HG03060 (cell line): ENCODE results near the gene CCDC85C.

Experiments
- ATAC-seq: cut with Tn5 transposase; IDR thresholded peaks from one replicate; pipeline ENCODE4 v1.9.1; 2021; ENCODE audit warnings: low read depth, moderate number of reproducible peaks; ENCODE audit not compliant: unreplicated experiment

CCDC85C gene

DNA sequence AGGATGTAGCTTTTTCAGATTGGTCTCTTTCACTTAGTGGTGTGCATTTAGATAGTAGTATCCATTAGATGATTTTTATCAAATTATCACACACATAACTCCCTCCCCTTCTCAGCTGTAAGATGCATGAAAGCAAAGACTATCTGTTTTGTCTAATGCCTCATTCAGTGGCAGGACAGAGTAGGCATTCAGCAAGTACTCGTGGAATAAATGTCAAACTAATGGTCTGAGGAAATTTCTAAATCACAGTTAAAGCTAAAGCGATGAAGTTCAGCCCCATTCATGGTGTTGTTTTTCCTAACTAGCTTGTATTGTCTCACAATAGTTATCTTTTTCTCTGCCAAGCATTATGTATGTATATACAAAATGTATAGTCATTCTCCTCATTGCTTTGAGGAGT, 106.7 kb downstream of the CCDC85C start:
- no peak for ATAC-seq

DNA sequence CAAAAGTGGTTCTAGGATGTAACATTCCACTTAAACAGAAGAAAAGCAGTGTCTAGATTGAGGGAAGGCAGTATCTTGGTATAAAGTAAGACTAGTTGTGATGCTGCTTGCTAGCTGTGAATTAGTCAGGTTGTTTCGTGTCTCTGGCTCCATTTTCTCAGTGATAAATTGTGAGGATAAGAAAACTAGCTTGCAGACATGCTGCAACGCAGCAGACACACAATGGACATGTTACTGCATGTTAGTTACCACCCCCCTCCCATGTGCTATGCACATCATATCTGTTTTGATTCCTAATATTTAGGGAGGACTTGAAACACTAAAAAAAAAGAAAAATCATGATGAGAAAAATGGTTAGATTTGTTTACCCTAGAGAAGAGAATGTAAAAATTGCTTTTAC, 119.9 kb downstream of the CCDC85C start:
- ATAC-seq, result no peak

DNA sequence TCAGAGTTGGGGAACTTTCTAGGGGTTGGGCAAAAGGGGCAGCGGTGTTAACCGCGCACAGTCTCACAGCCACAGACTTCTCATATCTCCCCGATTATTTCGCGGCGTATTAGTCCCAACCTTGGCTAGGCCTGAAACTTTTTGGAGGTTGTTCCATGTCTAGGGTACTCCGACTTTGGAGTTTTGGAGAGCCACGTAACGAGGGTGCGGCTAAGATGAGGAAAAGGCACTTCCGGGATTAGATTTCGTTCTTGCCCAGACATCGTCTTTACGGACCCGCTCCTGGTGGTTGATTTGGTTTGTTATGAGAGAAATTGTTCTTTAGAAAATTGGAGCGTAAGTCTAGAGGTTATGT, 122.3 kb downstream of the CCDC85C start:
- no peak for ATAC-seq

DNA sequence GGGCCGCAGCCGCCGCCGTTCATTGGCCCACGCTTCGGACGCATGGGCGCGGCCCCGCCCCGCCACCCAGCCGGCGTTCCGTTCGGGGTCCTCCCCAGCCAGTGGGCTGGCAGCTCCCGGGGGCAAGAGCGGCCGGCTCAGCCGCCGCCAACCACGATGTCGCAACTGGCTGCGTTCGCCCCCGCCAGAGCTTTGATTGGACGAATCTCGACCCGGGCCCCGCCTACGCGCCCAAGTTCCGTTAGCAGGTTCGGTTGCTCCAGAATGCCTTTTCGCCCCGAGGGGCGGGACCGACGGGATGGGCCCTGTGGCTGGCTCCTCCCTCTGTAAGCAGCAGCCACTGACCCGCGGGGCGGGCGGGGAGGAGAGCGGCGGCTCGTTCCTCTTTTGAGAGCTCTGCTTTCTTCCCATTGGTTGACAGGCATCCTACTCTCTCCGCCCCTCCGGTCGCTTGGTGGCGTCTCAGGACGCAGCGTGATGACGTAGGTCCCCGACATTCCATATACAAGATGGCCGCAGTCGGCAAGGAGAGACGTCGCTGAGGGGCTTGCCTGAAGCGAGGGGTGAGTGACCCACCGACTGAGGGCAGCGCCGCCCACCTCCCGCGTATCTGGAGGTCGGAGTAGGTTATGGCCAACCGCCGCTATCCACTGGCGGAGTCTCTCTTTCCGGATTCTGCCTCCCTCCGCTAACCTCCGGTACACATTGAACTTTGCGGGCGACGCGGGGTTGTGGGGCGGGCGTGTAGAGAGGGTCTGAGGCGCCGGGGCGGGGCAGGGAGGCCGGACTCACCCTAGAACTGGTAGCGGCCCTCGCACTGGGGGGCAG, 122.9 kb downstream of the CCDC85C start, which contains the start of gene CCNK:
CCNK (plus strand) TSS at position 493 of the 828 bp plus-strand sequence. CDS start 11,269 bp downstream, outside the sequence.
- ATAC-seq, result peak; percentile 89

DNA sequence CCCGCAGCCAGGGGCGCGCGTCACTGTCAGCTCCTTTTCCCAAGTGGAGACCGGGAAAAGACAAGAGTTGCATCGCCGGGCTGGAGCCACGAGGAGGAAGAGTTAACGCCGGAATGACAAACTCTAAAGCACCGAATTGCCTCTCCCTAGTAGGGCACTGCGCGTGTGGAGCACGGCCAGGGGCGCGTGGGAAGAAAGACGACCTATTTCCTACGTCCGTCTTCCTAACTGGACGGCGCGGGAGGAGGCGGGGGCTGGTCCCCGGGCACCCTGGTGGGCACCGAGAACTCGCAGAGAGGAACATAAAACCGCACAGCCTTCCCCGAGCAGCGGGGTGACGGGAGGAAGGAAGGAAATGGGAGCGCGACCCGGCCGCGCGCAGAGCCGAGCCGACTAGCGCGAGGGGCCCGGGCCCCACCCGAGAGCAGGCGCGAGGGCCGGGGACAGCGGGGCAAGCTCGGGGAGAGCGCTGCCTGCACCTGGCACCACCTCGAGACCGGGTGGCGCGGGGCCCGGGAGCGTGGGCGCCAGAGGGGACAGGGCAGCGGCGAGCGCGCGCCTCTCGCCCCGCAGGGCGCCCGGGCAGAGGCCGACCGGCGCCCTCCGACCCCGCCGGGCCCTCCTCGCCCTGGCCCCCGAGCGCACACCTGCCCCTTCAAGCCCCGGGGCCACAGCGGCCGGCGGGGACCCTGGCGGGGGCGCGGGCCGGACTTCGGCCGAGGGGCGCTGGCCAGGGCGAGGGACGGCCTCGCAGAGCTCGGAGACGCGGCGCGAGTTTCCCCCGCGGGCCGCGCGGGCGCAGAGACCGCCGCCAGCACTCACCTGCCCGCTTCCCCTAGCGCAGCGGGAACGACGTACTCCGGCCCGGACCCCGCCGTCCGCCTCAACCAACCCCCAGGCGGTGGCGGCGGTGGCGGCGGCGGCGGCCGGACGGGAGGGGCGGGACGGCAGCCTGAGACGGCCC, 123.8 kb downstream of the CCDC85C start, which contains the start of gene SETD3:
SETD3 (minus strand) TSS at position 954 of the 964 bp plus-strand sequence. CDS start 15,054 bp downstream, outside the sequence.
- no peak for ATAC-seq

- ATAC-seq, result no peak
Measured at GRCh38 chr14:99479160-99479905, 124.7 kb downstream of the CCDC85C start.

GRCh38 chr14:99478128-99478527, 125.9 kb downstream of the CCDC85C start:
- no peak for ATAC-seq

DNA sequence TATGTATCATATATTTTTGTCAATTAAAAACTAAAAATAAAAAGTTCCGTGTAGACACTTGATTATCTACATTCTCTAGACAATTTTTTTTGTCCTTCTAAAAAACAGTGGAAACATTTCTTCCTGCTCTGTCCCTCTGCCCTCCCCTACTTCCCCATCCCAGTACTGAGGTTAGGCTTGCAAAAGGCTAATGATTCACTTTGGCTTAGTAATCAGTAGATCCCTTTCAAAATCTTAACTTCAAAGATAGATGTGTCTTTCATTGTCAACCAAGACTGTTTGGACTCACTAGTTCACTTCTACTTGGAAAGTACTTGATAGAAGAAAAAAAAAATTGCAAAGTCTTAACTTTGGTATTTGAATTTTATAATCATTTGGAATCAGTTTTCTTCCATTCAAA, 127.1 kb downstream of the CCDC85C start:
- ATAC-seq, result no peak

GRCh38 chr14:99475660-99476059, 128.3 kb downstream of the CCDC85C start:
- no peak for ATAC-seq

DNA sequence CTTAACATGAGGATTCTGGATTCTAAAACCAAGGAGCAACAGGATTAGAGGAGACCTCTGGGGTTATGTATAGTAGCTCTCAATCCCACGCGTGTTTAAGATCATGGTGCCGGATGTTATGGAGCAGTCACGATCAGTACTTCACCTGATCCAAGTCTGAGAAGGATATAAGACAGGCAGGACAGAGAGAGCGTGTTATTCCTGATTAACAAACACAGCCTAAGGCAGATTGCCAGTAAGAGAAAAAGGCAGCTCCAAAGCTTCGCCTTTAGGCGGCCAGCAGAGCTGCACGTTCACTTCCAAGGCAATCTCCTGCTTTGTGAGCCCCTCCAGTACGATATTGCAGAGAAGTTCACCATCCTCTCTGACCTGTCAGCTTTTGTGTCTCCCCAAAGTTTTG, 128.8 kb downstream of the CCDC85C start:
- no peak for ATAC-seq

DNA sequence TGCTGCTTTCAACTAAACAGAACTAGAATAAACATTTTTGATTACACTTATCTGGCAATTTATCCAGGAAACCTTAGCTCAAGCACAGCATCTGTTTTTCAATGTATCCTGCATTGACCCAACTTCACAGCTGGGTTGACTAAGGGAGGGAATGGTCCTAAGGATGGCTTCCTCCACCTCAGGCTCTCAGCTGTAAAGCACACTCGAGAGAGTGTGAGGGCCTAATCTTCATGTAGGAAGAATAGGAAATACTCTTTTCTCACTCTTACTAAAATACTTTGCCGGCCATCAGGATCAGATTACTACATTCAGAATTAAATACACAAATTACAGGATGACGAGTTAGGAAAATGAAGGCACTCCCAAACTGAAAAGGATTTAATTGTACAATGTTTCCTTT, 130.5 kb downstream of the CCDC85C start:
- ATAC-seq, result no peak

DNA sequence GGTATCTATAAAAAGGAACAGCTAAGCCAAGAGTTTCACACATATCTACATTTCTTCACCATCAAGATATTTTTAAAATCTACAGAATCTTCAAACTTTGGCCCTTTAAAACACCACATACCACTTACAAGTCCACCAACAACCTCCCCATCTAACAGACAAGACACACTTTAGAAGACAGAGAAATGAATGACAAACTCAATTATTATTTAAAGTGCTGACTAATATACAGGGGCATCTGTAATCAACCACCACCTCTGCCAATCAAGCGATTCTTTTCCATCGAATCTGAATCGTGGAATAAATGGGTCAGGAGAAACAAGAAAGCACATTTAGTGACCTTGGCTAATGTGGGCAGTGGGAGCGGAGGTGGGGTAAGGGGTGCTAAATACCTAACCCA, 131.1 kb downstream of the CCDC85C start:
- ATAC-seq, result no peak

DNA sequence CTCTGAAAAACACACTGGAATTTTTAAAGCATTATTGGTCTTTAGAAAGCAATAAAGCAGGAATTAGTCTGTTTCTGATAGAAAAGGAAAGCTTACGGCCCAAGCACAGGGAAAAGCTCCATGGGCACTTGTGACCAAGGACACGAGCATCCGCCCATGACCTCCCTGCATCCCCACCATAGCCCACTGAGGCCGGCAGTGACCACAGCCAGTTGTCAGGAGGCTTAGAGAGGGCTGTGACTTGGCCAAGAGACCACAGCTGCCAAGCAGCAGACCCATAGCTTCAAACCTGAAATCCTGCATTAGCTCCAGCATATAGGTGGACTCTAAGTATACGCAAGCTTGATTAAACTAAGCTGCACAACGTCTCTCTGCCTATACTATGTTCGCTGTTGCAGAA, 132.3 kb downstream of the CCDC85C start:
- no peak for ATAC-seq

DNA sequence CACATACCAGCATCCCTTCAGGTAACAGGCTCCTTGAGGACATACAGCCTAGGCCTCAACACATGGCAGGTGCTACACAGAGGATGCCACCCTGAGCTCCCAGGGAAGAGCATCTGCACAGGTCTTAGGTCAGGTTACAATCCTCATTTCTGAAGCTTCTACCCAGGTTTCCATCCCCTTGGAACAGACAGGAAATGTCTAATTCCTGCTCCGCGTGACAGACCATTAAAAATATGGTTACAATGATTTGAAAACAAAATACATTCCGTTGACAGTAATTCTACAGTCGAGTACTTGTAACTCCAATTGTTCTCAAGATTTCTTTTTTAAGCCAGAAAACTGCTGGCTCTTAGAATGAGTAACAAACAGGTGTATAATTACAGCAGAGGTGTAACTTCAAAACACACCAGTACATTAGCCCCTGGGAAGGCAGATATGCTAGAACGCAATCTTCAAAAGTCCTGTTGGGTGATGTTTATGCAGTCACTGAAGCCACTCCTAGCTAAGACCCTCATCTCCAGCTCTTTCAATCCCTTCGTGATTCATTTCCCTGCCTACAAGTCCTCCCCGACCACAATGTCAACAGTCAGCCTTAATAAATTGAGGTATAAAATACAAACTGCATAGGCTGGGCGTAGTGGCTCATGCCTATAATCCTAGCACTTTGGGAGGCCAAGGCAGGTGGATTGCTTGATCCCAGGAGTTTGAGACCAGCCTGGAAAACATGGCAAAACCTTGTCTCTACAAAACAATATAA, 135.0 kb downstream of the CCDC85C start:
- no peak for ATAC-seq

DNA sequence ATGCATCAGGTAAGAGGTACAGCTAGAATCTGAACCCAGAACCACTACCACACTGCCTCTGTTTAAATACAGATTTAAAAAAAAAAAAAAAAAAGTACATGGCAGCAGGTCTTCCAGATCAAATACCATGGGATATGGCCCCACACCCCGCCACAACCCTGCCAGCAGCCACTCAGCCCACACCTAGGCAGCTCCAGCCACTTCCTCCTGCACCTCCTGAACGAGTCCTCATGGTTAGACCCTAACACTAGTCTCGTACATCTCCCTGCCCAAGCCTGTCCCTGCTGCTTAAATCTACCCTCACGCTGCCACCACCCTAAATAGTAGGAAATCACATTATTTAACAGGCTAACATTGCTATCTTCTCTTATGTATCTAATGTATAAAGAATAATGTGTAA, 135.9 kb downstream of the CCDC85C start:
- ATAC-seq, result no peak

DNA sequence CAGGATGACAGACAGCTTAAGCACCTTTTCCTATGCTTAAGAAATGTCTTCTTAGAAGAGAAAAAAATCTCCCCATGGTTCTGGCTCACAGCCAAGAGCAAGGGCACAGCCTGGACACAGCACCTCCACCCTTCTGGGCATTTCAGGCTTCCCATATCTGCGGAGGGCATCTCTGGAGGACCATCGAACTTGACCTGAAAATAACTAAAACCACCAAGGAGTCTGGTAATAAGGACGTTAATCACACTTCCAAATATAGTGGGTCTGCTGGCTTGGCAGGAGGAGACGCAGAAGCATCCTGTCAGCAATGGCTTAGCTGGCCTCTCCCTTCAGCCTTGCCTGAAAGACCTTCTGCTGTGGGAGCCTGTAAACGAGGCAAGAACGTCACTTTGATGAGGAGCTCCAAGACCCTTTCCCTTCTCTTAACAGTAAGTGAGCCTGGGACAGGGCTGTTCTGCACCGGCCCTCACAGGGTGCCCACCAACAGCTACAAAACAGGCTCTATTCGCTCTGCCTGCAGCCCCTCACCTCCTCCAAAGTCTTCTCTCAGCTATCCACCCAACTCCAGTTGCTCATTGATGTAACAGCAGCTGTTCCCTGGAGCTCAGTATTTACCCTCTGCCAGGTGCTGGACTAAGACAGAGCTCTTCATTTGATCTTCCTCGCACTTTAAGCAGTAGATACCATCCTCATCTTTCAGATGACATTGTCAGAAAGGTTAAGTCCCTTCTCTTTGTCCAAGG, 136.5 kb downstream of the CCDC85C start:
- no peak for ATAC-seq

GRCh38 chr14:99466758-99467157, 137.2 kb downstream of the CCDC85C start:
- no peak for ATAC-seq

GRCh38 chr14:99465288-99465687, 138.7 kb downstream of the CCDC85C start:
- no peak for ATAC-seq

DNA sequence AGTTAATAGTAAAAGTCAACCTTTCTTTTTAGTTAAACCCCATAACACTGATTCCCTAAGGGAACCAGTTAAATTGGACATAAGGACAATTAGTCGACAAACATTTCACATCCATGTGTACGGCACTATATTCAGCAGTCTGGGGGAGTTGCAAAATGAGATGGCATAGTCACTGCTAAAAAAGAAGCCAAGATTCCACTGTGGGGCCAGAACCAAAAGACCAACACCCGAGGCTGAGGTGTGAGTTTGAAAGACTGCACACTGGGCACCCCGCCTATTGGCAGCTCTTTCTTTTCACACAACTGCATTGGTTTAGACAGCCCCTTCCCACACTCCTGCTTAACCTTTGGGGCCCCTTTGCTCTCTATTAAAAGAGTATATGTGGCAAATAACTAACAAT, 140.0 kb downstream of the CCDC85C start:
- ATAC-seq, result no peak
